Left cardiac atrium (tissue), 4 donors: Measurements from ENCODE around the gene OS9. TPM values are rescaled to one million over a fixed set of nuclear protein-coding genes. Genes with fewer than 3 reads are reported as not detected.
"Not testable (repeated sequence)": the region's sequence is repeated elsewhere in the genome, so short reads cannot be mapped to it uniquely, and the experiment has no call there.

Experiments
- ATAC-seq, 2 donors: fragments of 200-7000 bp; cut with Tn5 transposase; one replicate each; pipeline ENCODE4 v1.9.1; 2020; ENCODE audit warnings: mild to moderate bottlenecking in 2 of 2, moderate library complexity in 2 of 2
- DNase-seq: peaks from one replicate; pipeline ENCODE4 v3.0.0-alpha.2; 2020
- intact Hi-C, 2 donors: fragments of 100-400 bp; cut with DNase I; formaldehyde crosslinking; loops; one replicate each; pipeline versions ENCODE4 v1.14.1 to v1.15.1; 2022 to 2023
- total RNA-seq, 2 donors: library from RNA; stranded (reverse); fragmentation: NEBNext Ultra II Directional; extraction: Animal tissue kit (Norgen Biotek cat#: 25700); gene quantifications; one replicate each; pipeline ENCODE4 v1.2.1, GENCODE V29; 2021
- donor health status: DM: no; HTN: yes; CAD: no.
- donor health status: DM: no; HTN: yes; CAD: no; lungs with severe emphysema.
- donor health status: DM: yes; HTN: yes; CAD: no.
- donor health status: Dilated cardiomyopathy.

OS9 gene
- total RNA-seq, 2 donors from 2014 or later = 160 to 163 TPM

- ATAC-seq = no peak
- intact Hi-C loops = no loop called here
- no peak for DNase-seq
Measured at GRCh38 chr12:57687862-57688261, 6.1 kb upstream of the OS9 start.

GRCh38 chr12:57688931-57689330 lies 5.0 kb upstream of the OS9 start:
- ATAC-seq = no peak
- intact Hi-C loops = no loop called here
- no peak for DNase-seq

GRCh38 chr12:57692500-57692899 lies 1.4 kb upstream of the OS9 start:
- DNase-seq = no peak
- intact Hi-C loops = loop anchor here in 1 of 2 donors (5.0 kb wide), 1 partner anchor 60 kb away; the partner anchor contains the start of gene B4GALNT1
- ATAC-seq = no peak

GRCh38 chr12:57693317-57693658 lies 644 bp upstream of the OS9 start:
- DNase-seq (no peak), ATAC-seq (peak in 1 of 2 donors; percentile 1)
- intact Hi-C loops = loop anchor here in 1 of 2 donors (5.0 kb wide), 1 partner anchor 61 kb away; the partner anchor contains the start of gene B4GALNT1

GRCh38 chr12:57694459-57695019 lies 607 bp downstream of the OS9 start:
- peak in 1 of 2 donors; percentile 7 for ATAC-seq
- DNase-seq = peak; percentile 32
- intact Hi-C loops = loop anchor here in 1 of 2 donors (5.0 kb wide), 1 partner anchor 62 kb away; the partner anchor contains the start of gene B4GALNT1

- intact Hi-C loops = no loop called here
Measured at GRCh38 chr12:57695770-57696432, 2.0 kb downstream of the OS9 start.

GRCh38 chr12:57697076-57697475 lies 3.1 kb downstream of the OS9 start:
- no peak for ATAC-seq

More at GRCh38 chr12:57695770-57696432, 2.0 kb downstream of the OS9 start:
- ATAC-seq (no peak), DNase-seq (no peak)

GRCh38 chr12:57698414-57698813 lies 4.5 kb downstream of the OS9 start:
- intact Hi-C loops = no loop called here
- no peak for ATAC-seq
- no peak for DNase-seq

More at GRCh38 chr12:57697076-57697475, 3.1 kb downstream of the OS9 start:
- intact Hi-C loops = no loop called here
- DNase-seq = no peak

- intact Hi-C loops = no loop called here
Measured at GRCh38 chr12:57700317-57700716, 6.4 kb downstream of the OS9 start.

GRCh38 chr12:57707250-57707649 lies 13.3 kb downstream of the OS9 start:
- DNase-seq = no peak
- intact Hi-C loops = no loop called here

More at GRCh38 chr12:57700317-57700716, 6.4 kb downstream of the OS9 start:
- DNase-seq (no peak), ATAC-seq (no peak)

GRCh38 chr12:57708296-57708695 lies 14.4 kb downstream of the OS9 start:
- intact Hi-C loops = no loop called here

More at GRCh38 chr12:57707250-57707649, 13.3 kb downstream of the OS9 start:
- ATAC-seq = no peak

GRCh38 chr12:57712701-57713100 lies 18.8 kb downstream of the OS9 start:
- DNase-seq (no peak), ATAC-seq (no peak)
- intact Hi-C loops = no loop called here

More at GRCh38 chr12:57708296-57708695, 14.4 kb downstream of the OS9 start:
- DNase-seq (no peak), ATAC-seq (no peak)

GRCh38 chr12:57713209-57713608 lies 19.3 kb downstream of the OS9 start:
- intact Hi-C loops = no loop called here
- ATAC-seq (no peak), DNase-seq (no peak)

- DNase-seq, ATAC-seq, intact Hi-C loops: not testable (repeated sequence)
Measured at GRCh38 chr12:57715036-57715748, 21.3 kb downstream of the OS9 start.

GRCh38 chr12:57715786-57716185 lies 21.9 kb downstream of the OS9 start:
- DNase-seq (no peak), ATAC-seq (no peak)
- intact Hi-C loops = no loop called here

GRCh38 chr12:57716305-57716704 lies 22.4 kb downstream of the OS9 start:
- ATAC-seq = no peak
- intact Hi-C loops = no loop called here
- DNase-seq = no peak

GRCh38 chr12:57717131-57717530 lies 23.2 kb downstream of the OS9 start:
- no peak for DNase-seq
- no peak for ATAC-seq
- intact Hi-C loops = no loop called here

- DNase-seq = no peak
- no peak for ATAC-seq
- intact Hi-C loops = no loop called here
Measured at GRCh38 chr12:57717846-57718640, 24.1 kb downstream of the OS9 start.
